GM12801 (cell line): ENCODE results near the gene MOB3B.

Experiments used
- TF ChIP-seq, protein P1 (sequence below): IDR thresholded peaks from one replicate; pipeline ENCODE4 v1.5.1; 2011; ENCODE audit warnings: control low read depth; ENCODE audit not compliant: insufficient read length; ENCODE audit errors: extremely low read depth

The MOB3B gene

GRCh38 chr9:27341545-27342294, 187.9 kb downstream of the MOB3B start:
- TF ChIP-seq, protein P1, sequence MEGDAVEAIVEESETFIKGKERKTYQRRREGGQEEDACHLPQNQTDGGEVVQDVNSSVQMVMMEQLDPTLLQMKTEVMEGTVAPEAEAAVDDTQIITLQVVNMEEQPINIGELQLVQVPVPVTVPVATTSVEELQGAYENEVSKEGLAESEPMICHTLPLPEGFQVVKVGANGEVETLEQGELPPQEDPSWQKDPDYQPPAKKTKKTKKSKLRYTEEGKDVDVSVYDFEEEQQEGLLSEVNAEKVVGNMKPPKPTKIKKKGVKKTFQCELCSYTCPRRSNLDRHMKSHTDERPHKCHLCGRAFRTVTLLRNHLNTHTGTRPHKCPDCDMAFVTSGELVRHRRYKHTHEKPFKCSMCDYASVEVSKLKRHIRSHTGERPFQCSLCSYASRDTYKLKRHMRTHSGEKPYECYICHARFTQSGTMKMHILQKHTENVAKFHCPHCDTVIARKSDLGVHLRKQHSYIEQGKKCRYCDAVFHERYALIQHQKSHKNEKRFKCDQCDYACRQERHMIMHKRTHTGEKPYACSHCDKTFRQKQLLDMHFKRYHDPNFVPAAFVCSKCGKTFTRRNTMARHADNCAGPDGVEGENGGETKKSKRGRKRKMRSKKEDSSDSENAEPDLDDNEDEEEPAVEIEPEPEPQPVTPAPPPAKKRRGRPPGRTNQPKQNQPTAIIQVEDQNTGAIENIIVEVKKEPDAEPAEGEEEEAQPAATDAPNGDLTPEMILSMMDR = no peak

GRCh38 chr9:27340961-27341511, 188.6 kb downstream of the MOB3B start:
- TF ChIP-seq, protein P1 = no peak

GRCh38 chr9:27340285-27340674, 189.3 kb downstream of the MOB3B start:
- TF ChIP-seq, protein P1 = no peak

DNA sequence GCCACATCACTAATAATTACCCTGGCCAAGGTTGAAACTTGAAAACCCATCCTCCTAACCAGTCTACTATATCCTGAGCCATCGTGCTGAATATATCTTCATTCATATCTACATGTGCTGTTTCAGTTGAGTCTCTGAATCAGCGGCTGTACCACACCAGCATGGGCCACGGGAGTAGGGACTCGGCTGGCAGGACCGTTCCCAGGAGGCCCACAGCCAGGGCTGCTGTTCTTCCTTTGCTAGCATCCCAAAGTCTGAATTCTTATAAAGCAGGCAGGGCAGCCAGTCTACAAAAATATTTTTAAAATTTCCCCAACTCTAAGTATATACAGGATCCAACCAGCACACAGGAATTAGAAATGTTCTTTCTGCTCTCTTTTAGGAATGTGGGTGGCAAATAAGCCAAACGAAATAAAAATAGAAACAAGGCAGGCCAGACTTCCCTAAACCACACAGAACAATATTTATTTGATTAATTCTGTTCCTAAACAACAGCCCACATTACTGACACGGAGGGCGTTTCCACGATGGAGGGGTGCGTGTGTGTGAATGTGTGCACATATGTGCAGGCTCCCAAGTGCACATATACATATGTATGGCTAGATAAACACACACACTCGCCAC, 189.8 kb downstream of the MOB3B start:
- TF ChIP-seq, protein P1 = no peak

GRCh38 chr9:27338527-27338903, 191.1 kb downstream of the MOB3B start:
- TF ChIP-seq, protein P1 = no peak

GRCh38 chr9:27337833-27338526, 191.6 kb downstream of the MOB3B start:
- TF ChIP-seq, protein P1 = no peak

DNA sequence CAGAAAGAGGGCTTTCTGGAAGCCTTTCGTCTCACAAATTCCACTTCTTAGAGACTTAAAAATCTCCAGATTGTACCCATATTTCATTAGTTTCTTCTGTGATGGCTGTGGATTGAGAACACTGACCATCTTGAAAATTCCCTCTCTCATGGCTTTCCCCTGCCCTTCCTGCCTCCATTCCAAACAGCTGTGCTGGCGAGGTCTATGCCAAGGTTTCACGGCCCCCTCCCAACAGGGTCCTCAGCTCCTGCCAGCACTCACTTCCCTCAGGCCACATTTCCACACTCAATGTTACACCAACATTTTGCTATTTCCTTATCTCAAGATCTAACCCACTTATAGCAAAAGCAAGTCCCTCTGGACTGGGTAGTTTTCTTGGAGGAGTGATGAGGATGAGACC, 192.4 kb downstream of the MOB3B start:
- TF ChIP-seq, protein P1 = no peak
